Stimulated activated CD4-positive, alpha-beta T cell treated with anti-CD3 and anti-CD28 coated beads, Interleukin-12 subunit alpha, Interleukin-12 subunit beta, amount 100 ng/mL, for 24 hours (primary cell): ENCODE data around the gene SLC5A11.
"Not testable (repeated sequence)": the region's sequence is repeated elsewhere in the genome, so short reads cannot be mapped to it uniquely, and the experiment has no call there.

Experiments used
- DNase-seq, 2 experiments: peaks; one replicate each; pipeline ENCODE4 v3.0.0-alpha.2; 2020; ENCODE audit warnings: low read depth in 2 of 2

The SLC5A11 gene, protein sequence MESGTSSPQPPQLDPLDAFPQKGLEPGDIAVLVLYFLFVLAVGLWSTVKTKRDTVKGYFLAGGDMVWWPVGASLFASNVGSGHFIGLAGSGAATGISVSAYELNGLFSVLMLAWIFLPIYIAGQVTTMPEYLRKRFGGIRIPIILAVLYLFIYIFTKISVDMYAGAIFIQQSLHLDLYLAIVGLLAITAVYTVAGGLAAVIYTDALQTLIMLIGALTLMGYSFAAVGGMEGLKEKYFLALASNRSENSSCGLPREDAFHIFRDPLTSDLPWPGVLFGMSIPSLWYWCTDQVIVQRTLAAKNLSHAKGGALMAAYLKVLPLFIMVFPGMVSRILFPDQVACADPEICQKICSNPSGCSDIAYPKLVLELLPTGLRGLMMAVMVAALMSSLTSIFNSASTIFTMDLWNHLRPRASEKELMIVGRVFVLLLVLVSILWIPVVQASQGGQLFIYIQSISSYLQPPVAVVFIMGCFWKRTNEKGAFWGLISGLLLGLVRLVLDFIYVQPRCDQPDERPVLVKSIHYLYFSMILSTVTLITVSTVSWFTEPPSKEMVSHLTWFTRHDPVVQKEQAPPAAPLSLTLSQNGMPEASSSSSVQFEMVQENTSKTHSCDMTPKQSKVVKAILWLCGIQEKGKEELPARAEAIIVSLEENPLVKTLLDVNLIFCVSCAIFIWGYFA

DNA sequence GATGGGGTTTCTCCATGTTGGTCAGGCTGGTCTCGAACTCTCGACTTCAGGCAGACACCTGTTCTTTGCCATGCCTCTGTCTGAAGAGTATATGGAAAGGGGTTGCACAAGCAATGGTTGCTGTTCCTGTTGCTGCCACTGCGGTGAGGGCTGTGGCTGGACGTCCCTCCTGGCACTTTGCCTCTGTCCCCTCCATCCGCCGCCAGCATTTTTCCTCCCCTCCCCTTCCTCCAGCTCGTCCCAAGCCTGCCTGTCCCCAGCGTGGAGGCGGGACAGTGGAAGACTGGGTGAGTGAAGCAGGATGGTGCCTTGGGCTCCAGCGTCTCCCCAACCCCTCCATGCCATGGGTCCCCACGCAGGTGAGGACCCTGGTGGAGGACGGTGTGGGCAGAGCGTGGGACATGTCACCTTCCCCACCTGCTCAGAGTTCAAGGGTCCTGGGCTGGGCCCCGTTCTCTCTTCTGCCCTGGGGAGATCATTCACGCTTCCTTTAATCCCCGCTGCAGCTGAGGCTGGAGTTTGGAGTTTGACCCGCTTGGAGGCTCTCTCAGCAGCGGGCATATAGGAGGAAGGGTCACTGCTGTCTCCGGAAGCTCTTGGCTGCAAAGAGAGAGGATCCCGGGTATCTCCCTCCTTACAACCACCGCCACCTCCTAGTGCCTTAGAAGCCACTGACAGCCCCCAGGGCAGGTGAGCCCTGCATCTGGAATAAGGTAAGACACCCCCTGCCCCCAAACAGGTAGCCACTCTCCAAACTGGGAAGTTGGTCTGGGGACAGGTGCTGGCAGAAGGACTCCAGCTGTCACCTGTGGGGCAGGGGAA, at the start of gene SLC5A11:
TSS of gene SLC5A11 (plus strand) at position 238 of the 822 bp plus-strand sequence. CDS start 12,681 bp downstream, outside the sequence.
- DNase-seq = no peak

DNA sequence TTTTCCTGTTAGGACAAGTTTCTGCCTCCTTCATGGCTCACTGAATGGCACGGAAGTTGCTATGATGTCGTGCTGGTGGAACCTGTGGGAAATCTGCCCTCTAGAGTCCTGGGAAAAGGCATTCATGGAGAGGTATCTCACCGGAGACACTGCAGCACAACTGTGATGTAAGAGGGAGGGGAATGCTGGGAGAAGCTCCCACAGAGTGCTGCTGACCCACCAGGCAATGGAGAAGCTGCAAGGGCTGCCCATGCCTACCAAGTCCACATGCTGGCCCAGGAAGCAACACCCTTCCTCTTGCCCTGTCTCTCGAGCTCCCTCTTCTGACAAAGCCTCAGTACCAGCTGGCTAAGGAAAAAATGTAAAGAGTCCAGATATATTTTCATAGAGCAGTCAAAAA, 45.2 kb upstream of the SLC5A11 start:
- DNase-seq = no peak

DNA sequence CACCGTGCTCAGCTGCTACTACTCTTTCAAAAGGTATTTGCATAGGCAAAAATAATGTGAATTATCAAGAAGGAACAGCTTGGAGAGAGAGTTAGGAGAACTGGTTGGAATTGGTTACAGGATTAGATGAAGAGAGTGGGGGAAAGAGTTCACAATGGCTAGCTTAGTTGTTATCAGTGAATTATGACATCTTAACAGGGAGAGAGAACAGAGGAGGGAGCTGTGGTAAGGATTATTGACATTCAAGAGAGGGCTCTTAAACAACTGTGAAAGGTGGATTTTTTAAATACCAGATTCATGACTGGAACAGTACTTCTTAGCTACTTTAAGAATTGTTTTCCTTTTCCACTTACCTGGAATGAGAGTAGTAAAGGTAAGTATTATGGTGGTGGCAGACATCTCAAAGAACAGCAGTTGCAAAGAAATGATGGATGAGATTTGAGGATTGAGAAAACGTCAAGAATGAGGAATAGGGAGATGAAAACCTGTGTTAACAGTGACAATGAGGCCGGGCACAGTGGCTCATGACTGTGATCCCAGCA, 43.9 kb upstream of the SLC5A11 start:
- no peak for DNase-seq

DNA sequence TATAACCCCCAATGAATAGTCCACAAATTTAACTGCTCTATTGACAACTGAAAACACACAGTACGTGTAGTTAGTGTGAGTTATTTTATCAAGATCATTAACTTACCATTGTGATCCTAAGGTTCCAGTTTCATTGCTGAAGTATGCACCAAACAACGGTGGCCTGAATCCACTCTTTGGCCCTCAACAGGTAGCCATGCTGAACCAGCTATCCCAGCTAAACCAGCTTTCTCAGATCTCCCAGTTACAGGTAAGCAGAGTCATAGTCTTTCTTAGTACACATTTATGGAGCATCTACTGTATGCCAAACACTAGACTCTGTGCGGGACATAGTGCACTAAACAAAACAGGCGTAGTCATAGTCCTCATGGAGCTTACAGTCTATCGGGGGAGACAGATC, 40.3 kb upstream of the SLC5A11 start:
- no peak for DNase-seq

DNA sequence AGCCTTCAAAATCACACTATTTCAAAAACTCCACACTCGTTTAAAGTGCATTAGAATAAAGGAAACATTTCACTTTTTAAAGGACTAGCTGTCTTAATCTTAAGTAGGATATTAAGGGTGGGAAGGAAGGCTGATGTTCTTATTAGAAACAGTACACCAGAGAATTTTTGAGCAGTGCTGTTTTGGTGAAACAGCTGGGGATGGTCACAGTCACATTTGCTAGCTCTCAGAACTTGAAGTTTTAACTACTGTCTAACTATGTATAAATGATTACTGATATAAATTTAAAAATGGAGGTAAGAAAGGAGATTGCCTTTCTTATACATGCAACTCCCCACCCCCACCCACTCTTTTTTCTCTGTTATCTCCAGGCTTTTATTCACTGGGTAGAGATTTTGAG, 38.5 kb upstream of the SLC5A11 start:
- DNase-seq = no peak

DNA sequence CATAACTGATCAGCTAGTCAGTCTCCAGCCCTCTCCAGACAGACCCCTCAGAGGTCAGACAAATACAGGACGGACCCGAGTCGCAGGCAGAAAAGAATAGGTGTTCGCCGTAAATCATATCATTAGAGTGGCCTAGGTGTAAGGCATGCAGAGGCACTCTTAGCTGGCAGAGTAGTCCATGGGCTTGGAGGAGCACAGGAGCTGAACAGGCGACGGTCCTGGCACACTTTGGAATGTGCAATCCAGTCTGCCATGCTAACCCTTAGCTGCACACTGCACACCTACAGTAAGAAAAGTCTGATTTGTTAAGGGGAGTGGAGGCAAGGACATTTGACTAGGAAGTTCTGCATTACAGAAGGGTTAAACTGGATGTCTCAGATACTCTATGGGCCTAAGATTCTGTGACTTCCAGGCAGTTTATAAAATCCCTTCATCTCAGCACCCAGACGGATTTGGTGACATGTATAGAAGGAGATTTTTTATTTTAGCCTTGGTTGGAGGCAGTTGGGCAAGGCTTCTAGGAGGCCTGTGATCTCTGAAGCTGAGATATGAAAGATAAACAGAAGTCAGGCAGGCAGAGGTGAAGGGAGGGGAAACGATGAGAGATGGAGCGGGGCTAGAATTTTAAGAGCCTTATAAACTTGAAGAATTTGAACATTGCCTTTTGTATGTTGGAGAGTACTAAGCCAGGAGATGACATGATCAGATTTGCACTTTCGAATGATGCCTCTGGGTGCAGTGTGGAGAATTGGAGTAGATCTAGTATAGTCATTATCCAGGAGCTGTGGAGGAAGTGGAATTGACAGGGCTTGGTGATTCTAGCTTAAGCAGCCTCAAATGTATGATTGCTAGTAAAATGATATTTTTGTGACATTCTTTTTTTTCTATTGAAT, 34.6 kb upstream of the SLC5A11 start:
- no peak for DNase-seq

DNA sequence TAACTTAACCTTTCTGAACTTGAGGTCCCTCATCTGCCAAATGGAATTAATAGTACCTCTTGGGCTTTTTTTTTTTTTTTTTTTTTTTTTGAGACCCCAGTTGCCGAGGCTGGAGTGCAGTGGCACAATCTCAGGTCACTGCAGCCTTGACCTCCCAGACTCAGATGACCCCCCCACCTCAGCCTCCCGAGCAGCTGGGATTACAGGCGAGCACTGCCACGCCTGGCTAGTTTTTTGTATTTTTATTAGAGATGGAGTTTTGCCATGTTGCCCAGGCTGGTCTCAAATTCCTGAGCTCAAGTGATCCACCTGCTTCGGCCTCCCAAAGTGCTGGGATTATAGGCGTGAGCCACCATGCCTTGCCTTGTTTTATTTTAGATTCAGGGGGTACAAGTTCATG, 33.0 kb upstream of the SLC5A11 start:
- not testable (repeated sequence) for DNase-seq

DNA sequence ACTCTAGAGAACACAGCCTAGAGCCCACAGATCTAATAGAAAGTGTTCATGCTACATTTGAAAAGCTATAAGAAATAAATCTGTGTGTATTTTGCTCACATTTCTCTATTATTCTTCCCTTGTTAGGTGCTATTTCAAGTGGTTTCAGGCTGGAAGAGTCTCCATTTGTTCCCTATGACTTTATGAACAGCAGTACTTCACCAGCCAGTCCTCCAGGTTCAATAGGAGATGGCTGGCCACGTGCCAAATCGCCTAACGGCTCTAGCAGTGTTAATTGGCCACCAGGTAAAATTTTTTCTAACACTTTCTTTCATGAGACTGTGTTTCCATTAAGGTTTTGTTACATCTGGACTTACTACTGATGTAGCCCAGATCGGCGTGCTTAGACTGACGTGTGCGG, 30.7 kb upstream of the SLC5A11 start:
- no peak for DNase-seq

DNA sequence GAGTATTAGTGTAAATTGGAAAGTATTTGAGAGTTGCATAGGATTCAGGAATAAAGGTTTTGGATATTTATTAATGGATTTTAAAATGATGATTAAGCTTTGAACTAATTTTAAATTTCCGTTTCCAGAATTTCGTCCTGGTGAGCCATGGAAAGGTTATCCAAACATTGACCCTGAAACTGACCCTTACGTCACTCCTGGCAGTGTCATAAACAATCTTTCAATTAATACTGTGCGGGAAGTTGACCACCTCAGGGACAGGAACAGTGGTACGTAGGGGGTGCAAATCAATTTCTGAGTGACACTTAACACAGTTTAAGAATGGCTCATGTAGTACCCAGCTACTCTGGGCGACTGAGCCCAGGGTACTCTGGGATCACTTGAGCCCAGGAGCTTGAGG, 29.1 kb upstream of the SLC5A11 start:
- no peak for DNase-seq

DNA sequence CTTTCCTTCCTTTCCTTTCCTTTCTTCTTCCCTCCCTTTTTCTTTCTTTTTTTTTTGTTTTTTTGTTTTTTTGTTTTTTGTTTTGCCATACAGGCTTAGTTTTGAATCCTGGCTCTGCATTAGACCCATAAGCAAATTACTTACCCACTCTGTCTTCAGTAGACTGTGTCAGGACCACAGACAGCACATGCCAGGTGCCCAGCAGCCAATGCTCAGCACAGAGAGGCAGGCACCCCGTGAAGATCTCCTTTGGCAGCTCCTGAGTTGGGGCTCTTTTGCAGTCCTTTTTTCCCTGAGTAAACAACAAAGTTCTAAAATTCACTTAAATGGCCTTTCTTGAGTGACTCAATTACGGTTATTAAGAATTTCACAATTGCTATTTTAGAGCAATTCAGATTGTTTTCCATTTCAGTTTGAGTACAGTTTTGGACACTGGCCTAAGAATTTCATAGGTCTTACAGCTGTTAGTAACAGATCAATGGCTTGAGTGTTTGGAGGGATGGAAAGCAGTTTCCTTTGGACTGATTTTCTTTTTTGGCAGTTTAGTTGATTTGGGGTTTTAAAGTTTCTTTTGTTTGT, 26.2 kb upstream of the SLC5A11 start:
- DNase-seq = no peak

DNA sequence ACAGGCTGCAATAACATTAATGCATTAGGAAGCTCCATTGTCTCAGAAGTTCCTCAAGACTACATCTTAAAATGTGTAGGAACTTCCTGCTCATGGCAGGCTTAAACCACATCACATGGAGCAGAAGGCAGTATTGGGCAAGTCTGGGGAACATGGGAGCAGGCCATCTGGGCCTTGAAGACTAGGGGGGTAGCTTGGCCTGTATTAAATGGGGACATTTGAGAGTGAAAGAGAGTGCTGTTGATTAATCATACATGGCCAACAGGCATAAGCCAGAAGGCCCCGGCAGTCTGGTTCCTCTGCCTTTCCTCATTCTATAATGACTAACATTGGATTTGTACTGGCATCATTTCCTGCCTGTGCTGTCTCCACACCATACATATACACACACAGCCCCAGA, 25.2 kb upstream of the SLC5A11 start:
- DNase-seq = no peak

DNA sequence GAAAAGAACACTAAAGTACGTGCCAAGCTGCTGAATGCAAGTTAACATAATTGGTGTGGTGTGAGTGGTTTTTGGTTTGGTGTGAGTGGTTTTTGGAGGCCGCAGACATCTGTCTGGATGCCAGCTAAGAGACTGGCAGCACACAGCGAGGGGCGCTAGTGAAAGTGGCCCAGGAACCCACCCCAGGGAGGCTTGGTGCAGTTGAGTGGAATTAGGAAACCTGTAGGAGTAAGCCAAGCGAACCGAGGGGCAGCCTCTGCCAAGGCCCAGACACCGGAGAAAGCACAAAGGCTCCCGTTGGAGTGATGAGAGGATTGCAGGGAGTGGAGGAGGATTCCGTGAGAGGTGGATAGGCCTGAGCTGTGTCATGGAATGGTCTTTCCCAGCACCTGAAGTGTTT, 24.6 kb upstream of the SLC5A11 start:
- no peak for DNase-seq

DNA sequence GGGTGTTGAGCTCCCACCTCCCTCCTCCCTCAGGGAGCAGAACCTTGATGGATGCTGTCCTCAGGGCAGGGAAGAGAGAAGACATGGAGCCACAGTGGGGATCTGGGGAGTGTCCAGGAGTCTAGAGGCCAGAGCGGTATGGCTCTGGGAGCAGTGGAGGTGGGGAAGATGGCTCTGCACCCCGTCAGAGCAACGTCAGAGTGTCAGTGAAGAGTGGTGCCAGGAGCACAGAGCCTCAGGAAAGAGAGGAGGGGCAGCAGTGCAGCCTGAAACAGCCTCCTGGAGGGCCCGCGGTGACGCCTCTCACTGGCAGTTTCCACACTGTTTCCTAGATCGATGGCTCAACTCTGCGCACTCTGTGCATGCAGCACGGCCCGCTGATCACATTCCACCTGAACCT, 23.2 kb upstream of the SLC5A11 start:
- DNase-seq = no peak

DNA sequence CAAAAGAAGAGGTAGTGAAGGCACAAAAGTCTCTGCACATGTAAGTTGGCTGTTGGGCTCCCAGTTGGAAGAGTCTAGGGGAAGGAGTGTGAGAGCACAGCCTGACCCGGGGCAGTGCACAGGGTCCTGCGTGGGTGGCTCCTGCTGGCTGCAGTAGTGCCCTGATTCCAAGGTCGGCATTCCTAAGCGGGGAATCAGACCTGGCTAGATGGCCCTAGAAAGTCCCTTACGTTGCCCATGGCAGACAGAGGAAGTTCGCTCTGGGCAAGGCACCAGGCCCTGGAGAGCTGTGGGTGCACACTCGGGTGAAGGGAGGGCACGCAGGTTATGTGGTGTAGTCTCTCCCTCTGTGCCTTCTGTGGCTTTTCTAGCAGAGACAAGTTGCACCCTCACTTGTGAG, 22.8 kb upstream of the SLC5A11 start:
- DNase-seq = no peak

DNA sequence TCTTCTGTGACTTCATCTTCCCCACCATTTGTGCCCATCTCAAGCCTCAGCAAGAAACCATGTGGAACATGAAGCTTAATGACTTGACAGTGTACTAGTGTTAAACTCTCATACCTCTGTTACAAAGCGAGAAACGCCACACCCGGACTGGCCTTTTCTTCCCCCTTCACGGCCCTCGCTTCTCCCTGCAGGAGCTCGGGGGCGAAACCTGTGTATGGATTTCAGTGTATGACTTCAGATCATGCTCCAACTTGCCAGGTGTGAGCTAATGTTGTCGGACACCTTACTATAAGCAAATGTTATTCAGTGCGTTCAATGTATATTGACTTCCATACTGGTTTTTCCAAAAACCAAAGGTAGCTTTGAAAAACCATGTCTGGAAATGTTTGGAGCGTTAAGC, 20.1 kb upstream of the SLC5A11 start:
- no peak for DNase-seq

DNA sequence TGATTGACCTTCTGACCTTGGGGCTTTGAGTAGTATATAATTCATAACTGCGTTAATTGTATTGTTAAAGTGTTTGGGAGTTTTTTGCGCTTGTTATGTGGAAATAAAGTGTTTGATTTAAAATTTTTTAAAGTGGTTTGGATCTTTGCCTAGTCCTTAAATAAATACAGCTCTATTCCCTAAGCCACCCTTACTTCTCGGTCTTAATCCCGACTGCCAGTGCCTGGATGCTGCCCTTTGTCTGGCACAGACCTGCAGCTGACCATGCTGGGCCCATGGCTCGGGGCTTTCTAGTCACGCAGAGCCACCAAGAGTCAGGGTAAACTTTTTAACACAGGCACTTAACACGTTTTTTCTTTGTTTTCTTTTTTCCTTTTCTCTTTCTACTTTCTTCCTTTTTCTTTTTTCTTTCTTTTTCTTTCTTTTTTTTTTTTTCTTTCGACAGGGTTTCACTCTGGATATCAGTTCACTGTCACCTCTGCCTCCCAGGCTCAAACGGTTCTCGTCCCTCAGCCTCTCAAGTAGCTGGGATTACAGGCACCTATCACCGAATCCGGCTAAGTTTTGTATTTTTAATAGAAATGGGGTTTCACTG, 19.6 kb upstream of the SLC5A11 start:
- no peak for DNase-seq

DNA sequence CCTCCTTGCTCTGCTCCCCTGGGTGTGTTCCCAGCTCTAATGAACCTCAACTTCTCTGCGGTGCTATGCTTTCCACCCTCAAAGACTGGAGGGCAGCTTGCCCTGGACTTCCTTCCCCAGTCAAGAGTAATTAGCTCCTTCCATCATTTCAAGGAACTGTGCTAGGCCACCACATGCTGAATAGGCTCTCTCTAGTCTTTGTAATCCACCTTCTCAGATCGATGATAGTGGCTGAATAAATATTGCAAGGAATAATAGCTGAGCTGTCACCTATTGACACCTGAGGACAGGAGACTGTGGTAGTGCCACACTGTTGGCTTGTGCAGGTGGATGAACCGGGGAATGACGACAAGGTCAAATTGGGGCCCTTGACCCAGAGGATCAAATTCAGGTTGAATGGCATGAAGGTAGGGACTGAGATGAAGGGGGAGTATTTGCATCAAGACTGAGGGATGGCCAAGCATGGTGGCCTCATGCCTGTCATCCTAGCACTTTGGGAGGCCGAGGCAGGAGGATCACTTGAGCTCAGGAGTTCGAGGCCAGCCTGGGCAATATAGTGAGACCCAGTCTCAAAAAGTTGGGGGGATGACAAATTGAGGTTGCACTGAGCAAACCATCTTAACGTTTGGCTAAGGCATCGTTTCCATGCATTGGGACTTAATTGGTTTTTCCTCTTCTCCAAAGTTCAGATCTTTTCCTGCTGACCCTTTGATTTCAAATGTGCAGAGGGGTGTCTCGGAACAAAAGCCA, 18.8 kb upstream of the SLC5A11 start:
- DNase-seq = no peak

DNA sequence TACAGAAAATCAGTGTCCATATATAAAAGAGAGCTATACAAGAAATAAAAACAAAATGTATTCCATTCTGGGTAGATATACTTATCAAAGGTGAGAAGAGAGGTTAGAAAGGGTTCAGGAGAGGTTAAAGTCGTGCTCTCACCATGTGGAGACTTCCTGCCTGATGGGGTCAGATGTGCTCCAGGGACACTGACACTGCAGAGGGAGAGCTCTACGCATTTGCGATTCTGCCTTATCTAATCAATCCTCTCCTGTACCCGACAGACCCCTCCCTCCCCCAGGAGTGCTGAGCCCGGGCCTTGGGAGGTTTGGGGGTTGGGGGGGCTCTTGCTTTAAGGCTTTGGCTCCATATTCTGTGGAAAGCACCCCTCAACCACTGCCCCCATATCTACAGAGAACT, 16.6 kb upstream of the SLC5A11 start:
- DNase-seq = no peak

DNA sequence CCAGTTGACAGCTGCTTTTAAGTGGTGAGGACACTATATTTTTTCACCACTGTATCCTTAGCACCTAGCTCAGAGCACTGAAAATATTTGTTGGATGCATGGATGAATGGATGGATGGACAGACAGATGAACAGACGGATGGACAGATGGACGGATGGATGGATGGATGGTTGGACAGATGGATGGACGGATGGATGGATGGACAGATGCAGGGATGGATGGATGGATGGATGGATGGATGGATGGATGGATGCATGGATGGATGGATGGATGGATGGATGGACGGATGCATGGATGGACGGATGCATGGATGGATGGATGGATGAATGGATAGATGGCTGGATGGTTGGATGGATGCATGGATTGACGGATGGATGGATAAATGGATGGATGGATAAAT, 12.4 kb upstream of the SLC5A11 start:
- DNase-seq = no peak
